RKO (cell line): Measurements from ENCODE around the gene PIH1D1.
A peak's percentile ranks its signal among the peaks of the same experiment; 100 is the strongest.

Experiments used
- DNase-seq: peaks from one replicate; pipeline ENCODE4 v3.0.0-alpha.2; 2016; ENCODE audit warnings: low spot score

Gene PIH1D1

DNA sequence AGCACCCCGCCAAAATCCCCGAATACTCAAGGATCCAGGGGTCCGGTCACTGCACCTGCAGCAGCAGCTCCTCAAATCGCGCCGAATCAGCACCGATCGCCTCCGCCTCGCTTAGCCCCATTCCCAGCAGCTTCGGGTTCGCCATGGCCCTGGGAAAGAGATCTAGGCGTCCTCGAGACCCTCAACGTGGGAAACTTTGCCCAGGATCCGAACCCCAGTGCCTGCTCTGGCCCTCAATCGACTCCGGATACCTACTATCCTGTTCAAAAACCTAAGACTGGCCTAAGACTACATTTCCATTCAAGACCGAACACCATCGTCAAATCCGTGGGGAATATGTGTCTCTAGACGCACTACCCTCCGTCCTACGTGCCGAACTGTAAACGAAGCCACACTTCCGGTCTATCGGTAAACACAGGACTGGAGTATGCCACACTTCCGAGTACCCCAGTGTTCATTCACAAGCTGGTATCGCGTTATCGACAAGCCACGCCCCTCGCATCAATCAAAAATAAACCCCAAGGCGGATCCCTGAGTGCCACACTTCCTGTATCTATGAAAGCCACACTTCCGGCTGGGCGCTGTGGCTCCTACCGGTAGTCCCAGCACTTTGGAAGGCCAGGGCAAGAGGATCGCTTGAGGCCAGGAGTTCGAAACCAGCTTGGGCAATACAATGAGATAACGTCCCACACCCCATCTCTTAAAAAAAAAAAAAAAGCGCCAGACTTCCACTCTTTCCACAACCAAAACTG, at the start of gene PIH1D1:
Gene PIH1D1 (minus strand): TSS at position 385 of the 752 bp plus-strand sequence. CDS start 240 bp downstream, at position 145.
- DNase-seq = peak; percentile 100

DNA sequence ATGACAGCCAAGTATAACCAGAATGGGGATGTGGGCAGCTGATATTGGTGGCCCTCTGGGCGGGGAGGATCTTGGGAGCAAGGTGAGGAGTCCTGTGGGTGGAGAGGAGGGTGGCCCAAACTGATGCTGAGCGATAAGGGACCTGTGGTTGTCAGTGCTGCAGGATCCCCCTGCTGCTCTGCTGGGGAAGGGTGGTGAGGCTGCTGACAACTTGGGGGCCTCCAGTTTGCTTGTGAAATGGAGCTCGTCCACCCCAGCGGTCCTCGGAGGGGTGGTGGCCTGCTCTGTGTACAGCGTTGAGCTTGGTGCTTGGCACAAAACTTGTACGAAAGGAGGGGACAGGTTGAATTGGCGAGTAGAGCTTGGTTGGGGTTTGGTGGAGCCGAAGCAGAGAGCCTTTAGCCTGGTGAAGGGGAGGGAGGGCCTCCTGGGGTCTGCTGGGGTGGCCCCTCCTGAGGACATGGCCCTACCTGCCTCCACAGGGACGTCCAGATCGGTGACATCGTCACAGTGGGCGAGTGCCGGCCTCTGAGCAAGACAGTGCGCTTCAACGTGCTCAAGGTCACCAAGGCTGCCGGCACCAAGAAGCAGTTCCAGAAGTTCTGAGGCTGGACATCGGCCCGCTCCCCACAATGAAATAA, 47.5 kb upstream of the PIH1D1 start:
- no peak for DNase-seq

DNA sequence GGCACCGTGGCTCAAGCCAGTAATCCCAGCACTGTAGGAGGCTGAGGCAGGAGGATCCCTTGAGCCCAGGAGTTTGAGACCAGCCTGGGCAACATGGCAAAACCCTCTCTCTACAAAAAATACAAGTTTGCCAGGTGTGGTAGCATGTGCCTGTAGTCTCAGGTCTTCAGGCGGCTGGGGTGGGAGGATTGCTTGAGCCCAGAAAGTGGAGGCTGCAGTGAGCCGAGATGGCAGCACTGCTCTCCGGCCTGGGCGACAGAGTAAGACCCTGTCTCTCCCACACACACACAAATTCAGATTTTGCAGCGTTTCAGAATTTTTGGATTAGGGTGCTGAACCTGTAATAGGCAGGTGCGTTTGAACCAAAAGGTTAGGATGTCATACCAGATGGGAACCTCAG, 46.9 kb upstream of the PIH1D1 start:
- DNase-seq = no peak

DNA sequence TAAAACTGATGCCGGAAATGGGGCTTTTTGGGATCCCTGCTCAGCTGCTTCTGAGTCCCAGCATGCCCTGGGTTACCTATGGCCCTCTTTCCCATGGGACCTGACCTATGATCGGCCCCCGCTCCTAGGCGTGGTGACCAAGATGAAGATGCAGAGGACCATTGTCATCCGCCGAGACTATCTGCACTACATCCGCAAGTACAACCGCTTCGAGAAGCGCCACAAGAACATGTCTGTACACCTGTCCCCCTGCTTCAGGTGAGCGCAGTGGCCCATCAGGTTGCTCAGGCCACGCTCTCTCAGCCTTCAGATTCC, 46.1 kb upstream of the PIH1D1 start:
- no peak for DNase-seq

DNA sequence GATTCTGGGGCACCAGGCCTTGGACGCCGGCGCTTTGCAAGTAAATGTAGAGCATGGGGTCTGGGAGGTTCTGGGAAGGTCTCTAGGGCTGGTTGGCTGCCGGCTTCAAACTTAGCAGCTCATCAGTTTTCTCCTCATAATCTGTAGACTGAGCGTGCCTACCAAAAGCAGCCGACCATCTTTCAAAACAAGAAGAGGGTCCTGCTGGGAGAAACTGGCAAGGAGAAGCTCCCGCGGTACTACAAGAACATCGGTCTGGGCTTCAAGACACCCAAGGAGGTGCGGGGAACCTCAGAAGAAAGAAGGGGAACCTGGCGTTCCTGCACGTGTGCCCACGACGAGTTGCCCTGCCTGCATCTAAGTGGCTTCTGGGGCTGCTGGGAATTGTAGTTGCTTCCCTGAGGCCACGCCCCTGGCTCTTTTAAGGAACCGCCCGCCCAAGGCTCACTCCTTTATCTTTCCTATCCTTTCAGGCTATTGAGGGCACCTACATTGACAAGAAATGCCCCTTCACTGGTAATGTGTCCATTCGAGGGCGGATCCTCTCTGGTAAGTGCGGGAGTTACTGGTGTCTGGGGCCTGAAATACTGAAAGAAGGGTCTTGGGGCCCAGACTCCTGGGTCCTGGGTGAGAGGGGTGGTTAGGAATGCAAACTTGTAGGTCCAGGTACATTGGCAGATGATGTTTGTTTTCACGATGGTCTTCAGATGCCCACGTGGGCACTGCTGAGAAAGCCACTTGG, 45.6 kb upstream of the PIH1D1 start:
- peak; percentile 85 for DNase-seq

DNA sequence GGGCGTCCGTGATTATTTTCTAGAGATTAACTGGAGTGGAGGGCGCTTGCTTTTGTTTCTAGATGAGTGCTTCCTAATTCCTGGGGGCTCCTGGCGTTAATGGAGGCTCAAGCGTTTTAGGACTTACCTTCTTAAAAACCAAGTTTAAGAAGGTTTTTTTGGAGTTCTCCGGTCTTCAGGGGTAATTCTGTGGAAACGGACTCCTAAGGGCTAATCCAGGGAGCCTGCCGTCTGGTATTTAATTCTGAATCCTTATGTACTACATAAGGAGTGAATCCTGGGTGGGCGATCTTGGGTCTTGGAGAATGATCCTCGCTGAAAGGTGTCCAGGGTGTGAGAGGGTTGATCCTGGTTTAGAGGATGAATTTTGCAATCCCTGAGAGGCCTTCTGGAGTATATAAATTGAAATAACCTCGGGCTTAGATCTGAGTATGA, 45.0 kb upstream of the PIH1D1 start:
- no peak for DNase-seq

DNA sequence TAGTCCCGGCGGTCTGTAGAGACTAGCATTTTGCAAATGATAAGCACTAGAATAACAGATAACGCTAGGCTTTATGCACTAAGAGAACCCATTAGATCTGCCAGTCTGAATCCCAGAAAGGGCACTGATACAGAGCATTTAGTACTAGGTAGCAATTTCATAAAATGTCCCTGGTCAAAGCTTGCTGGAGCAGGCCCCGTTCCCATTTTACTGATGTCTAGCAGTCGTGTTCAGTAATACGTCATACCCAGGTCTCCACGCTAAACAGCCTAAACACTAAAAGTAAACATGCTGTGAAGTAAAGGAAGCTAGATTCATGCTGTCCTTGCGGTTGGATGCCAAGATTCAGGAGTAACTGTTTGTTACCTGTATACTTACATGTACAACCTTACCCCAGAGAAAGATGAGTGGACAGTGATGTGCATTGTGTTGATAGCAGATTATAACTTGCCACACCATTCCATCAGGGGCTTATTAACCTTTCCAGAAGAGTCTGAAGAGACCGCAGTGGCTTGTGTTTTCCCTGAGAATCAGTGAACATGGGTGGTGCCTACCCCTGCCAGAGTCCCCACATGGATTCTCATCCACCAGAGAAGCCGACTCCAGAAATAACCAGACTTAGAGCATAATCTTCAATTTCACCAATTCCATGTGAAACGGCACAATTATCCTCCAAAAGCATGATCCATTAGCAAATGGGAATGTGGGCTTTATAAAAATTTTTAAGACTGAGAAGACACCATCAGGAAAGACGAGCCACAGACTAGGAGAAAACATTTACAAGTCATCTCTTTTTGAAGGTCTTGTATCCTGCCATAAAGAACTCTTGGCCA, 41.2 kb upstream of the PIH1D1 start:
- peak; percentile 83 for DNase-seq

DNA sequence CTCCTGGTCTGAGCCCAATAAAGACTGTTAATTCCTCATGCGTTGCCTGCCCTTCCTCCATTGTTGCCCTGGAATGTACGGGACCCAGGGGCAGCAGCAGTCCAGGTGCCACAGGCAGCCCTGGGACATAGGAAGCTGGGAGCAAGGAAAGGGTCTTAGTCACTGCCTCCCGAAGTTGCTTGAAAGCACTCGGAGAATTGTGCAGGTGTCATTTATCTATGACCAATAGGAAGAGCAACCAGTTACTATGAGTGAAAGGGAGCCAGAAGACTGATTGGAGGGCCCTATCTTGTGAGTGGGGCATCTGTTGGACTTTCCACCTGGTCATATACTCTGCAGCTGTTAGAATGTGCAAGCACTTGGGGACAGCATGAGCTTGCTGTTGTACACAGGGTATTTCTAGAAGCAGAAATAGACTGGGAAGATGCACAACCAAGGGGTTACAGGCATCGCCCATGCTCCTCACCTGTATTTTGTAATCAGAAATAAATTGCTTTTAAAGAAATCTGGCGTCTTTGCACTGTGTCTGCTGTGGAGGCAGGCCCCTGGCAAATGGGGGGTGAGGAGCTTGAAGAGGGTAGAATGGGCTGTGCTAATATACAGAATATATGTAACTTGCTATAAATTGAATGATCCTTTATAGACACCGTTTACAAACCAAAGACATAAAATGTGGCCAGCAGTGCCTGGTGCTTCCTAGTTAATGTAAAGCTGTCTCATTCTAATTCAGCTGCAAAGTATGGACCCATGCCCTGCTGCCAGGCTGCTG, 40.4 kb upstream of the PIH1D1 start:
- peak; percentile 50 for DNase-seq

DNA sequence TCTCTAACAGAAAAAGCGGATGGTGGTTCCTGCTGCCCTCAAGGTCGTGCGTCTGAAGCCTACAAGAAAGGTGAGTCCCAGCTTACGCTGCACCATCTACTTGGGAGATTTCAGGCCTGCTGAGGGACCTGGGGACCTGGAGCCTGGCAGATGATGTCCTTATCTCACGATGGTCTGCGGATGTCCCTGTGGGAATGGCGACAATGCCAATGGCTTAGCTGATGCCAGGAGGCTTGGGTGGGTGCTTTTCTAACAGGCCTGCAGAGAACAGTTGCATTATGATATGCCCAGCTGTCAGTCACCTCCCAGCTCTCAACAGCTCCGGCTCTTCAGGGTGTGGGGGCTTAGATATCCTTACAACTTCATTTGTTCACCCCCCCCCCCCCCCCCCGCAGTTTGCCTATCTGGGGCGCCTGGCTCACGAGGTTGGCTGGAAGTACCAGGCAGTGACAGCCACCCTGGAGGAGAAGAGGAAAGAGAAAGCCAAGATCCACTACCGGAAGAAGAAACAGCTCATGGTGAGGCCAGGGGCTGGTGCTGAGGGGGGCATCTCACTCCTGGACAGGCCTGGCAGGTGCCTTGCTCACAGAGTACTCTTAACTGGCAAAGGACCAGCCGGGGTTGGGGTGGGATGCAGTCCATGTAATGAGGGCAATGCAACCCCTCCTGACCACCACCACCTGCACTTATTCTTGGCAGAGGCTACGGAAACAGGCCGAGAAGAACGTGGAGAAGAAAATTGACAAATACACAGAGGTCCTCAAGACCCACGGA, 39.6 kb upstream of the PIH1D1 start:
- DNase-seq = no peak

DNA sequence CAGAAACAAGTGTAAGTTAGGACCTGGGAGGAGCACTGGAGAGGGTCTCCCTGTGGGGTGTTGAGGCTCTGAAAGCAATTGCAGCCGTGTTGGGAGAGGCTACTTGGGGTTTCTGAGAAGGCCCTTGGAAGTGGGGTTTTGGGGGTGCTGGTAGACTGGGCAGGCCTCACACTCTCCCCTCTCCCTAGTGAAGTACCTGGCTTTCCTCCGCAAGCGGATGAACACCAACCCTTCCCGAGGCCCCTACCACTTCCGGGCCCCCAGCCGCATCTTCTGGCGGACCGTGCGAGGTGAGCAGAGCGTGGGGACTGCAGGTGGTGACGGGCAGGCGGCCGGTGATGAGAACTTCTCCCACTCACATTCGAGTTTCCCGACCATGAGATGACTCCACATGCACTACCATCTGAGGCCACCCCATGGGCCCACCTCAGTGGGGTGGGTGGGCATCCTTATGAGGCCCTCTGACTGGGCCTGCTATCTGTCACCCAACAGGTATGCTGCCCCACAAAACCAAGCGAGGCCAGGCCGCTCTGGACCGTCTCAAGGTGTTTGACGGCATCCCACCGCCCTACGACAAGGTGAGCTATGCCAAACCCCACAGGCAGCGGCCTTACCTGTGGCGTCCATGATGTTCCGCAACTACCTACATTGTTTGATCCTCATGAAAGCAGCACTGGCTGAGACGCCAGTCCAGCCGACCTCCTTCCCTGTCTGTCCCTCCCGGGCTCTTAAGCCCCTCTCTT, 38.8 kb upstream of the PIH1D1 start:
- DNase-seq = no peak

DNA sequence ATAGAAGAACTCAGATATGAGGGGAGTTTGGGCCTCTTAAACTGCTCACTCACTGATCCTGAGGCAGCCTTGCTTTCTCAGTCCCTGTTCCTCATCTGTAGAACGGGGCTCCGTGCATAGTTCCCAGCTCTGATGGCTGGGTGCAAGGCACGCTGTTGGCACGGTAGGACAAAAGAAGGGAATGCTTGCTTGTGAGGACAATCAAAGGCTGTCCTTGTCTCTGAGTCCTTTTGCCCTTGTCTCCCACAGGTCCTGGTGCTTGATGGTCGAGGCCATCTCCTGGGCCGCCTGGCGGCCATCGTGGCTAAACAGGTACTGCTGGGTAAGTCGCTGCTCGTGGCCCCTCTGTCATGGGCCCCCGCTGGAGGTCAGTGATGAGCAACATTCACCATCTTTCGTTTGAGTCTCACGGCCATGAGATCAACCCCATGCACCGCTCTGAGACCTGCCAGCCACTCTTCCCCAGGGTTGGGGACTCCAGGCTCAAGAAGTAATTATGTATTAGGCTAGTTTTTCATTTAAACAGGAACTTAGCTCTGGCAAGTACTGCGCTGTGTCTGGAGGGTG, 38.1 kb upstream of the PIH1D1 start:
- DNase-seq = peak; percentile 77

DNA sequence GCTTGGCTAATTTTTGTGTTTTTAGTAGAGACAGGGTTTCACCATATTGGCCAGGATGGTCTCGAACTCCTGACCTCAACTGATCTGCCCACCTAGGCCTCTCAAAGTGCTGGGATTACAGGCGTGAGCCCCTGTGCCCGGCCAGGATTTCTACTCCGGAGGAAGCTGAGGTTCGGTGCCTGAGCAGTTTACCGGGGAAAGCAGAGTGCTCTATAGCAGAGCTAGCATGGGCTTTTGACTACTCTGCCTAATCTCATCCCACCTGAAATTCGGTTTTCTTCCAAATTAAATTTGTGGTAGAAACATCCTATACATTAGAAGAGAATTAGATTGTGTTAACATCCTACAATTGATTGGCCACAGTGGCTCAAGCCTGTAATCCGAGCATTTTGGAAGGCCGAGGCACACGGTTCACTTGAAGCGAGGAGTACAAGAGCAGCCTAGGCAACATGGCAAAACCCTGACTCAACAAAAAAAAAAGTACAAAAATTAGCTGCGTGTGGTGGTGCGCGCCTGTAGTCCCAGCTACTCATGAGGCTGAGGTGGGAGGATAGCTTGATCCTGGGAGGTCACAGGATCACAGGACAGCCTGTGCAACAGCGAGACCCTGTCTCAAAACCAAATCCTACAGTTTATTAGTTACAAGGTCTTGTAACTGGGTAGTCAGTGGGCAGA, 37.4 kb upstream of the PIH1D1 start:
- DNase-seq = no peak

DNA sequence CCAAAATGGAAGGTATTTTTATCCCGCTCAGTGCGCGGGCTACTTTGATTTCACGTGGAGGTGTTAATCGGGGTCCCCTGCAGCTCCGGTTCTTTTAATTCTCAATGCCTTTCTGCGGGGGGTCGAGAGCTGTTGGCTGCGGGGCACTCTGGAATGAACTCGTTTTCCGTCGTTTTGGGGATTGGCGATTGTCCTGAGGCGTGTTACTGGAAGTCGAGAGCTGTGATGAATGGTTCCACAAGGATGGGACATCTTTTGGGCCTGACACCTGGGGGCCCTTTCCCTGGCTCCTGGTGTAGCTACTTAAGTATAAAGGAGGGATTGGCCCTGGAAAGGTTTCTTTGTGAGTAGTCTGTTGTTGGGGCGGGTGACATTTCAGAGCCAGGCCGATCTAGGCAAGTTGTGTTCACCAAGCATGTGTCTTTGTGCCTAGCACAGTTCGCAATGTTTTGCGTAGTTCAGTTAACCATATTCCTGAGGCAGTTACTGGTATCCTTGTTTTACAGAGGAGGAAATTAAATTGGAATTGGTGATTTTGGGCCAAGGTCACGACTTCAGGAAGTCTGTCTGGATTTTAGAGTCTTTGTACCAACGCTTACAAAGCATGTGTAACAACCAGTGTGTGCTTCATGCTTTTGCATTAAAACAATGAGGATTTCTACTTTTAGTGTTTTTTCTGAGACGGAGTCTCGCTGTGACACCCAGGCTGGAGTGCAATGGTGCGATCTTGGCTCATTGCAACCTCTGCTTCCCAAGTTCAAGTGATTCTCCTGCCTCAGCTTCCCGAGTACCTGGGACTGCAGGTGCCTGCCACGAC, 36.6 kb upstream of the PIH1D1 start:
- no peak for DNase-seq

DNA sequence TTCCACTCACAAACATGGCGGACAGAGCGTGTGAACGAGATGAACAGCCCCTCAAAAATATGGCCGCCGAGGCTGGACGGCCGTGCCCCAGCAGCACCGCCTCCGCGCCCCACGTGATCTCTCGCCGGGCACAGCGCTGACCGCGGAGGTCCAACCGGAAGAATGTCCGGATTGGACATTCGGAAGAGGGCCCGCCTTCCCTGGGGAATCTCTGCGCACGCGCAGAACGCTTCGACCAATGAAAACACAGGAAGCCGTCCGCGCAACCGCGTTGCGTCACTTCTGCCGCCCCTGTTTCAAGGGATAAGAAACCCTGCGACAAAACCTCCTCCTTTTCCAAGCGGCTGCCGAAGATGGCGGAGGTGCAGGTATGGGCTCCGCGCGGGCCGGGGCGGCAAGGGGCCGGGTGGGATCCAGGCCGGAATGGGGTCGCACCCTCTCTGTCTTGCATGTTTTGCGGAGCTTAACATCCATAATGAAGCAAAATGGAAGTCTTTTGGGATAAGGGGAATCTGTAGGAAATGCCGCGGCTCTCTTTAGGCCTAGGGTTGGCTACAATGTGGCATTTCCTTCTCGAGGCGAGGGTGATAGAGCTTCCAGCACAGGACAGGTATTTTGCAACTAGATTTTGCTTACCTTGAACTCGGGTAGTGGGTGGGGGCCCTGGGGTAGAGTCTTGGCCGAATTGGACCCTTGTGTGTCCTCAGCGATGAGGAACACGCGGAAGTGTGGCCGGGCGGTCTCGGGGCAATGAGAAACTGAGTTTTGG, 35.8 kb upstream of the PIH1D1 start, which contains the start of gene RPL13A:
Gene RPL13A (plus strand): TSS at position 332 of the 769 bp plus-strand sequence. CDS start 22 bp downstream, at position 354.
- DNase-seq = peak; percentile 99

DNA sequence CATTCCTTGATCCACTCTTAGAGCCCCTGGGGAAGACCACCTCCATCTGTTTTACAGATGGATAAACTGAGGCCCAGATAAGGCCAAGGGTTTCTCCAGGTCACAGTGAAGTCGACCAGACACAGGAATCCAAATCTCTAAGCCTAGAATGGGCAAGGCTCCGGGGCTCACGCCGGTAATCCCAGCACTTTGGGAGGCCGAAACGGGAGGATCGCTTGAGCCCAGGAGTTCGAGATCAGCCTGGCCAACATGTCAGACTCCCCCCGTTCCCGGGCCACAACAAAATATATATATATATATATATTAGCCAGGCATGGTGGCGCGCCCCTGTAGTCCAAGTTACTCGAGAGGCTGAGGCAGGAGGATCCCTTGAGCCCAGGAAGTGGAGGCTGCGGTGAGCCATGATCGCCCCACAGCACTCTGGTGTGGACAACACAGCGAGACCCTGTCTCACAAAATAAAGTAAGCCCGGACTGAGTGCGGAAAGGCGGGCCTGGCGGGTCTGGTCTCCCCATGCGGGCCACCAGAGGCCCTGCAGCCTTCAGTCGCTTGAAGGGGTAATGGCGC, 35.2 kb upstream of the PIH1D1 start:
- DNase-seq = no peak

DNA sequence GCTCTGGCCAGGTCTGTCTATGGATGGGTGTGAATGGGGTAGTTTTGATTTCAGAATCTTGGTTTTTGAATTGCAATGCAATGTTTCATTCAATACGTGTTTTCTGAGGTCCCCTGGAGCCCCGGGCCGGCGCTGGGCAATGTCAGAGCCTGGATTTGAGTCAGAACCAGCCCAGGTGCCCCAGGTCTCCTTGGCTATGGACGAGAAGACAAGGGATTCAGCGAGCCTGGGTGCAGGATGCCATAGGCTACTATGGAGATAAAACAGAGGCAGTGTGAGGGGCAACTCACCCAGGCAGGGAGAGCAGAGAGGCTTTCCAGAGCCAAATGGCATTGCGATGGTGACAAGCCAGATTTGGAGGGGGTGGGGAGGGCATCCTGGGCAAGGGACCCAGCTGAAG, 34.6 kb upstream of the PIH1D1 start:
- no peak for DNase-seq
